Measurements from ENCODE around the gene TERT. TPM values are rescaled to one million over a fixed set of nuclear protein-coding genes. Genes with fewer than 3 reads are reported as not detected.
A peak's percentile ranks its signal among the peaks of the same experiment; 100 is the strongest.
"Not testable (repeated sequence)": the region's sequence is repeated elsewhere in the genome, so short reads cannot be mapped to it uniquely, and the experiment has no call there.

The TERT gene
- total RNA-seq, 1 donor from 2014 or later, result 2.9 TPM

DNA sequence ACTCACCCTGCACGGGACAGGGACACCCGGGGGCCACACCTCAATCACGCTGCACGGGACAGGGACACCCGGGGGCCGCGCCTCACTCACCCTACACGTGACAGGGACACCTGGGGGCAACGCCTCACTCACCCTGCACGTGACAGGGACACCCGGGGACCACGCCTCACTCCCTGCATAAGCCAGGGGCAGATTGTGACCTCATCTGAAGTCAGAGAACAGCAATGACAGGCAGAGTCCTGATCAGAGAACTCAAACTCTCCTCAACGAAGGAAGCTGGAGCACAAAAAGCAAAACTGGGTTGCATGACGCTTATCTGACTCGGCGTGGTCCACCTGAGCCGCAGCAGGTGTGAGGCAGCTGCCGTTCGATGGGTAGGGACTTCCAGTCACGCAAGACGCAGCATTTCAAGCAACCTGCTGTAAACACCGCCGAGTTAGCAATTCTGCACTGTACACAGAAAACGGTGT, 3.2 kb downstream of the TERT start:
- Mint-ChIP-seq H3K9me3 (ENCODE audit: unreplicated experiment) (peaks cover 16% of the 10 kb centered on the region), H3K36me3 (ENCODE audit: unreplicated experiment) (peaks cover 6% of the 10 kb centered on the region), H3K27me3 (ENCODE audit: unreplicated experiment) (peaks cover 11% of the 10 kb centered on the region), H3K4me3 (ENCODE audit: unreplicated experiment) (no peak overlapping the region), H3K27ac (ENCODE audit: unreplicated experiment) (no peak overlapping the region), H3K4me1 (ENCODE audit: low read depth, unreplicated experiment) (peaks cover 11% of the 10 kb centered on the region)
- no peak for DNase-seq
- TF ChIP-seq, protein P1, sequence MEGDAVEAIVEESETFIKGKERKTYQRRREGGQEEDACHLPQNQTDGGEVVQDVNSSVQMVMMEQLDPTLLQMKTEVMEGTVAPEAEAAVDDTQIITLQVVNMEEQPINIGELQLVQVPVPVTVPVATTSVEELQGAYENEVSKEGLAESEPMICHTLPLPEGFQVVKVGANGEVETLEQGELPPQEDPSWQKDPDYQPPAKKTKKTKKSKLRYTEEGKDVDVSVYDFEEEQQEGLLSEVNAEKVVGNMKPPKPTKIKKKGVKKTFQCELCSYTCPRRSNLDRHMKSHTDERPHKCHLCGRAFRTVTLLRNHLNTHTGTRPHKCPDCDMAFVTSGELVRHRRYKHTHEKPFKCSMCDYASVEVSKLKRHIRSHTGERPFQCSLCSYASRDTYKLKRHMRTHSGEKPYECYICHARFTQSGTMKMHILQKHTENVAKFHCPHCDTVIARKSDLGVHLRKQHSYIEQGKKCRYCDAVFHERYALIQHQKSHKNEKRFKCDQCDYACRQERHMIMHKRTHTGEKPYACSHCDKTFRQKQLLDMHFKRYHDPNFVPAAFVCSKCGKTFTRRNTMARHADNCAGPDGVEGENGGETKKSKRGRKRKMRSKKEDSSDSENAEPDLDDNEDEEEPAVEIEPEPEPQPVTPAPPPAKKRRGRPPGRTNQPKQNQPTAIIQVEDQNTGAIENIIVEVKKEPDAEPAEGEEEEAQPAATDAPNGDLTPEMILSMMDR (IDR thresholded peaks at IDR 0.05; ENCODE audit: partially characterized antibody, unreplicated experiment), result no peak

DNA sequence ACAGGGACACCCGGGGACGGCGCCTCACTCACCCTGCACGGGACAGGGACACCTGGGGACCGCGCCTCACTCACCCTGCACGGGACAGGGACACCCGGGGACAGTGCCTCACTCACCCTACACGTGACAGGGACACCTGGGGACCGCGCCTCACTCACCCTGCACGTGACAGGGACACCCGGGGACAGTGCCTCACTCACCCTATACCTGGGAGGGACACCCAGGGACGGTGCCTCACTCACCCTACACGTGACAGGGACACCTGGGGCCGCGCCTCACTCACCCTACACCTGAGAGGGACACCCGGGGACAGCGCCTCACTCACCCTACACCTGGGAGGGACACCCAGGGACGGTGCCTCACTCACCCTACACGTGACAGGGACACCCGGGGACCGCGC, 3.9 kb downstream of the TERT start:
- H3K36me3 Mint-ChIP-seq (ENCODE audit: unreplicated experiment), result peaks cover 10% of the 10 kb centered on the region
- H3K27me3 Mint-ChIP-seq (ENCODE audit: unreplicated experiment), result peaks cover 14% of the 10 kb centered on the region
- H3K4me3 Mint-ChIP-seq (ENCODE audit: unreplicated experiment); H3K27ac Mint-ChIP-seq (ENCODE audit: unreplicated experiment); H3K4me1 Mint-ChIP-seq (ENCODE audit: low read depth, unreplicated experiment); DNase-seq: not testable (repeated sequence)
- H3K9me3 Mint-ChIP-seq (ENCODE audit: unreplicated experiment), result peaks cover 17% of the 10 kb centered on the region

DNA sequence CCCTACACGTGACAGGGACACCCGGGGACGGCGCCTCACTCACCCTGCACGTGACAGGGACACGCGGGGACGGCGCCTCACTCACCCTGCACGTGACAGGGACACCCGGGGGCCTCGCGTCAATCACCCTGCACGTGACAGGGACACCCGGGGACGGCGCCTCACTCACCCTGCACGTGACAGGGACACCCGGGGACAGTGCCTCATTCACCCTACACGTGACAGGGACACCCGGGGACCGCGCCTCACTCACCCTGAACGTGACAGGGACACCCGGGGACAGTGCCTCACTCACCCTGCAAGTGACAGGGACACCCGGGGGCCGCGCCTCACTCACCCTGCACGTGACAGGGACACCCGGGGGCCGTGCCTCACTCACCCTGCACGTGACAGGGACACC, 5.3 kb downstream of the TERT start:
- Mint-ChIP-seq H3K36me3 (ENCODE audit: unreplicated experiment) (peaks cover 11% of the 10 kb centered on the region), H3K27me3 (ENCODE audit: unreplicated experiment) (peaks cover 14% of the 10 kb centered on the region), H3K9me3 (ENCODE audit: unreplicated experiment) (peaks cover 19% of the 10 kb centered on the region)
- H3K27ac Mint-ChIP-seq (ENCODE audit: unreplicated experiment); H3K4me1 Mint-ChIP-seq (ENCODE audit: low read depth, unreplicated experiment); DNase-seq; H3K4me3 Mint-ChIP-seq (ENCODE audit: unreplicated experiment): not testable (repeated sequence)

DNA sequence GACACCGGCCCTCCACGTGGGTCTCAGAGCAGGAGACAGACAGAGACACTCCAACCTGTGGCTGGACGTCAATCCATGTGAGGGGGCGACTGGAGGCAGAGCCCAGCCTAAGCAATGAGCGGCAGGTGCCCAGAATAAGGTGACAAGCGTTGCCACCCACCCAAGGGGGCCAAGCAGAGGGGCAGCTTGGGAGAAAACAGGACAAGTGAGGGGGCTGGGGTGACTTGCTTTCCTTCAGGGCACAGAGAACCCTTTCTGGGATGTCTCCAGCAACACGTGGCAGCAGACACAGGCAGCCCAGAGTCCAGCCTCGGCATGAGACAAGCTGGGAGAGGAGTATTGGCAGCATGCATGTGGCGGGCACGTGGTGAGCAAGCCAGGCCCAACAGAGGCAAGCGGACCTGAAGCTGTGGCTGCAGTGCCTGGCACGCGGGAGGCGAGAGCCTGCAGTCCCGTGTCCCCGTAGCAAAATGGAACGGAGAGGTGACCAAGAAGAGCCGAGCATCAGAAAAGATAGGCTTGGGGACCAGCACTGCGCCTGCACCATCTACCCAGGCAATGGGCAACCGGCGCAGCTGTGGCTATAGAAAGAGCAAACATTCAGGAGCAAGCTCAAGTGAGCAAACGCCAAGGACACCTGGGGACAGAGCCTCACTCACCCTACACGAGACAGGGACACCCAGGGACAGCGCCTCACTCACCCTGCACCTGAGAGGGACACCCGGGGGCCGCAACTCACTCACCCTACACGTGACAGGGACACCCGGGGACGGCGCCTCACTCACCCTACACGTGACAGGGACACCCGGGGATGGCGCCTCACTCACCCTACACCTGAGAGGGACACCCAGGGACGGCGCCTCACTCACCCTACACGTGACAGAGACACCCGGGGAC, 6.2 kb downstream of the TERT start:
- H3K9me3 Mint-ChIP-seq (ENCODE audit: unreplicated experiment), result peaks cover 23% of the 10 kb centered on the region
- peaks cover 11% of the 10 kb centered on the region for H3K36me3 Mint-ChIP-seq (ENCODE audit: unreplicated experiment)
- peak overlapping the region; percentile 5 for H3K27ac Mint-ChIP-seq (ENCODE audit: unreplicated experiment)
- peaks cover 7% of the 10 kb centered on the region for H3K4me1 Mint-ChIP-seq (ENCODE audit: low read depth, unreplicated experiment)
- H3K27me3 Mint-ChIP-seq (ENCODE audit: unreplicated experiment), result peaks cover 16% of the 10 kb centered on the region
- DNase-seq, result no peak
- no peak overlapping the region for H3K4me3 Mint-ChIP-seq (ENCODE audit: unreplicated experiment)
- TF ChIP-seq, protein P1 (IDR thresholded peaks at IDR 0.05; ENCODE audit: partially characterized antibody, unreplicated experiment), result no peak

DNA sequence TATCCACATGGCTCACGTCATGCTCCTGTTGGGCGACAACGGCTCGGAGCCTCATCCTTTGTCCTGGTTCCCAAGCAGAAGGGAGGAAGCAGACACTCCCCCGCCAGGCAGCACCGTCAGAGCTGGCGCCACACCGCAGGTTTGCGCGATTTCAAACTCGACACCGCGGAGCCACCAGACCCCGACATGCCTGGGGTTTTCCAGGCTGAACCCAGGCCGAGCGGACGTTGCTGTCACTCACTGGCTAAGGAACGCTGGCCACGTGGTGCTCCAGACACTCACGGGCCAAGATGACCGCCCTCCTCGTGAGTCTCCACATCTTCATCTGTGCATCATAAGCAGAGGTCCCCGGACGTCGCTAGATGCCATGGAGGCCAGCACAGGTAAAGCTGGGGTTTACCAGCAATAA, 9.0 kb downstream of the TERT start:
- H3K4me3 Mint-ChIP-seq (ENCODE audit: unreplicated experiment), result no peak overlapping the region
- DNase-seq, result no peak
- H3K4me1 Mint-ChIP-seq (ENCODE audit: low read depth, unreplicated experiment), result peaks cover 1% of the 10 kb centered on the region
- no peak overlapping the region for H3K27ac Mint-ChIP-seq (ENCODE audit: unreplicated experiment)
- H3K36me3 Mint-ChIP-seq (ENCODE audit: unreplicated experiment), result peaks cover 16% of the 10 kb centered on the region
- H3K9me3 Mint-ChIP-seq (ENCODE audit: unreplicated experiment), result peaks cover 19% of the 10 kb centered on the region
- H3K27me3 Mint-ChIP-seq (ENCODE audit: unreplicated experiment), result peaks cover 9% of the 10 kb centered on the region
- TF ChIP-seq, protein P1 (IDR thresholded peaks at IDR 0.05; ENCODE audit: partially characterized antibody, unreplicated experiment), result no peak

DNA sequence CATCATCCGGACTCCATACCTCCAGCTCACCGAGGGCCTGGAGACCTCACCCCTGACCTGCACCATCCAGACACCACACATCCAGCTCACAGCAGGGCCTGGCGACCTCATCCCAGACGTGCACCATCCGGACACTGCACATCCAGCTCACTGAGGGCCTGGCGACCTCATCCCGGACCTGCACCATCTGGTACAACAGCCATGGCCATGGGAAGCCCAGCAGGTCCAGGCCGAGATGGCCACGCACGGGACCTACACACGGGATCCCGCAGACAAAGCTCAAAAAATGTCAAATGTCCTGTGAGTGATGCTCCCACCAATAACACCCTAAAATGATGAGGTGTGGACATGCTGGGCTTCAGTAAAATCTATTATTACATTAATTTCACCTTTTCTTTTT, 9.7 kb downstream of the TERT start:
- Mint-ChIP-seq H3K9me3 (ENCODE audit: unreplicated experiment) (peaks cover 19% of the 10 kb centered on the region), H3K4me1 (ENCODE audit: low read depth, unreplicated experiment) (peaks cover 1% of the 10 kb centered on the region), H3K27me3 (ENCODE audit: unreplicated experiment) (peaks cover 9% of the 10 kb centered on the region), H3K36me3 (ENCODE audit: unreplicated experiment) (peaks cover 16% of the 10 kb centered on the region), H3K27ac (ENCODE audit: unreplicated experiment) (peak overlapping the region; percentile 33), H3K4me3 (ENCODE audit: unreplicated experiment) (no peak overlapping the region)
- TF ChIP-seq, protein P1 (IDR thresholded peaks at IDR 0.05; ENCODE audit: partially characterized antibody, unreplicated experiment), result no peak
- DNase-seq, result no peak

DNA sequence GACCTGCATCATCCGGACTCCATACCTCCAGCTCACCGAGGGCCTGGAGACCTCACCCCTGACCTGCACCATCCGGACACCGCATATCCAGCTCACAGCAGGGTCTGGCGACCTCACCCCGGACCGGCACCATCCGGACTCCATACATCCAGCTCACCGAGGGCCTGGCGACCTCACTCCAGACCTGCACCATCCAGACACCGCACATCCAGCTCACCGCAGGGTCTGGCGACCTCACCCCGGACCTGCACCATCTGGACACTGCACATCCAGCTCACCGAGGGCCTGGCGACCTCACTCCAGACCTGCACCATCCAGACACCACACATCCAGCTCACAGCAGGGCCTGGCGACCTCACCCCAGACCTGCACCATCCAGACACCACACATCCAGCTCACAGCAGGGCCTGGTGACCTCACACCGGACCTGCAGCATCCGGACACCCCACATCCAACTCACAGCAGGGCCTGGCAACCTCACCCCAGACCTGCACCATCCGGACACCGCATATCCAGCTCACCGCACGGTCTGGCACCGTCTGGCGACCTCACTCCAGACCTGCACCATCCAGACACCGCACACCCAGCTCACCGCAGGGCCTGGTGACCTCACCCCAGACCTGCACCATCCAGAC, 10.4 kb downstream of the TERT start:
- H3K9me3 Mint-ChIP-seq (ENCODE audit: unreplicated experiment), result peaks cover 19% of the 10 kb centered on the region
- H3K4me1 Mint-ChIP-seq (ENCODE audit: low read depth, unreplicated experiment); H3K27me3 Mint-ChIP-seq (ENCODE audit: unreplicated experiment); DNase-seq; H3K4me3 Mint-ChIP-seq (ENCODE audit: unreplicated experiment): not testable (repeated sequence)
- peak overlapping the region; percentile 77 for H3K27ac Mint-ChIP-seq (ENCODE audit: unreplicated experiment)
- peaks cover 16% of the 10 kb centered on the region for H3K36me3 Mint-ChIP-seq (ENCODE audit: unreplicated experiment)

DNA sequence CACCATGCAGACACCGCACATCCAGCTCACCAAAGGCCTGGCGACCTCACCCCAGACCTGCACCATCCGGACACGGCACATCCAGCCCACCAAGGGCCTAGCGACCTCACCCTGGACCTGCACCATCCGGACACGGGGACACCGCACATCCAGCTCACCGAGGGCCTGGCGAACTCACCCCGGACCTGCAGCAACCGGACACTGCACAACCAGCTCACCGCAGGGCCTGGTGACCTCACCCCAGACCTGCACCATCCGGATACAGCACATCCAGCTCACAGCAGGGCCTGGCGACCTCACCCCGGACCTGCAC, 11.2 kb downstream of the TERT start:
- not testable (repeated sequence) for H3K4me3 Mint-ChIP-seq (ENCODE audit: unreplicated experiment); H3K27me3 Mint-ChIP-seq (ENCODE audit: unreplicated experiment); H3K4me1 Mint-ChIP-seq (ENCODE audit: low read depth, unreplicated experiment); DNase-seq
- H3K36me3 Mint-ChIP-seq (ENCODE audit: unreplicated experiment), result peaks cover 16% of the 10 kb centered on the region
- peak overlapping the region; percentile 28 for H3K27ac Mint-ChIP-seq (ENCODE audit: unreplicated experiment)
- H3K9me3 Mint-ChIP-seq (ENCODE audit: unreplicated experiment), result peaks cover 19% of the 10 kb centered on the region

Data from glutamatergic neuron (in vitro differentiated cells).